Measurements from ENCODE around the gene AAMP. TPM values are rescaled to one million over a fixed set of nuclear protein-coding genes. Genes with fewer than 3 reads are reported as not detected.
"Not testable (repeated sequence)": the region's sequence is repeated elsewhere in the genome, so short reads cannot be mapped to it uniquely, and the experiment has no call there.

AAMP gene, protein sequence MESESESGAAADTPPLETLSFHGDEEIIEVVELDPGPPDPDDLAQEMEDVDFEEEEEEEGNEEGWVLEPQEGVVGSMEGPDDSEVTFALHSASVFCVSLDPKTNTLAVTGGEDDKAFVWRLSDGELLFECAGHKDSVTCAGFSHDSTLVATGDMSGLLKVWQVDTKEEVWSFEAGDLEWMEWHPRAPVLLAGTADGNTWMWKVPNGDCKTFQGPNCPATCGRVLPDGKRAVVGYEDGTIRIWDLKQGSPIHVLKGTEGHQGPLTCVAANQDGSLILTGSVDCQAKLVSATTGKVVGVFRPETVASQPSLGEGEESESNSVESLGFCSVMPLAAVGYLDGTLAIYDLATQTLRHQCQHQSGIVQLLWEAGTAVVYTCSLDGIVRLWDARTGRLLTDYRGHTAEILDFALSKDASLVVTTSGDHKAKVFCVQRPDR
- total RNA-seq, result 10 to 100 TPM; 44.3 to 53.9 (median 49.9) TPM
- polyA plus RNA-seq, result 56.6 TPM
- long read RNA-seq, donor 1, transcript AAMP-201 (11 exons, 1,886 nt), result major isoform, 128 of 161 reads
- long read RNA-seq, donor 1, transcript AAMP-204 (11 exons, 1,804 nt), result minor isoform, 13 of 161 reads
- long read RNA-seq, donor 1, partial matches to known transcripts, result 5 of 161 reads
- long read RNA-seq, donor 1, other reads (novel, unspliced or antisense), result 14 of 161 reads
- long read RNA-seq, donor 2, transcript AAMP-201 (11 exons, 1,886 nt), result major isoform, 65 of 85 reads
- long read RNA-seq, donor 2, transcript AAMP-204 (11 exons, 1,804 nt), result minor isoform, 8 of 85 reads
- long read RNA-seq, donor 2, partial matches to known transcripts, result 2 of 85 reads
- long read RNA-seq, donor 2, other reads (novel, unspliced or antisense), result 7 of 85 reads
- long read RNA-seq, donor 3, transcript AAMP-202 (10 exons, 1,761 nt), result minor isoform, 9 of 620 reads
- long read RNA-seq, donor 3, transcript AAMP-209 (10 exons, 1,833 nt), result minor isoform, 10 of 620 reads
- long read RNA-seq, donor 3, transcript AAMP-204 (11 exons, 1,804 nt), result minor isoform, 44 of 620 reads
- long read RNA-seq, donor 3, transcript AAMP-201 (11 exons, 1,886 nt), result major isoform, 491 of 620 reads
- long read RNA-seq, donor 3, partial matches to known transcripts, result 6 of 620 reads
- long read RNA-seq, donor 3, other reads (novel, unspliced or antisense), result 52 of 620 reads
- long read RNA-seq, donor 4, transcript AAMP-201 (11 exons, 1,886 nt), result major isoform, 79 of 95 reads
- long read RNA-seq, donor 4, partial matches to known transcripts, result 0 of 95 reads
- long read RNA-seq, donor 4, other reads (novel, unspliced or antisense), result 10 of 95 reads

DNA sequence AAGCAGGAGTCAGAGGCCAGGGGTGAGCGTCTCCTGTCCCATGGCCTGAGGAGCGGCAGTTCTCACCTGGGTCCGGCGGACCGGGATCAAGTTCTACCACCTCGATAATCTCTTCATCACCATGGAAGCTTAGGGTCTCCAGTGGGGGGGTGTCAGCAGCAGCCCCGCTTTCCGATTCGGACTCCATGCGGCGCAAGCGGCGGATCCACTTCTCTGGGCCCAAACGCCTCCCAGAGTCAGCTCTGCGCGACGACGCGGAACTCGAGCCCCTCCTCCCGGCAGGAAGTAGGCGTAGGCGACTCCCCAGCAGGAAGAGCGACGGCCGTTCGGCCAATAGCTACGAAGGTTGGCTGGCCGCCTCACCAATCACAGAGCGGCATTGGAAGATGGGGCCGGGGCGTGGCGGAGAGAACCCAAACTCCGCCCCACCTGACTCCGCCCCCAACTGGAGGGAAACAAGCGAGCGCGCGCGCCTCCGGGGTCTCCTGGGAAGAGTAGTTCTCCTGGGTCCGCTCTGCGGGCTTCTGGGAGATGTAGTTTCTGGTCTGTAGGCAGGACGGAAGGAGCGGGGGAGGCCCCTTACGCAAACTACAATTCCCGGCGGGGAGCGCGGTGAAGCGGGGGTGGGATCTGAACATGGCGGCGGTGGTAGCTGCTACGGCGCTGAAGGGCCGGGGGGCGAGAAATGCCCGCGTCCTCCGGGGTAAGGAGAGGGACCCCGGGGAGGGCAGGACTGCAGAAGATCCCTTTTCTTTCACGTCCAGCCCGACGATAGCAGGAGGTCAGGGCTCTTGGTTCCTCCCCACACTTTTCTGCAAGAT, at the start of gene AAMP, which contains the start of gene PNKD:
Gene AAMP (minus strand): TSS at position 238 of the 821 bp plus-strand sequence. CDS start 51 bp downstream, at position 187.
Gene PNKD (plus strand): TSS at position 620 of the 821 bp plus-strand sequence. CDS start 17 bp downstream, at position 637.
- ATAC-seq, result peak; percentile 92 to 95
- peaks cover 6% of the 10 kb centered on the region for H3K4me1 ChIP-seq (ENCODE audit: control insufficient read depth, insufficient read depth, low read length)
- WGBS, result under 1% methylated on average over 64 of the region's 64 CpGs

DNA sequence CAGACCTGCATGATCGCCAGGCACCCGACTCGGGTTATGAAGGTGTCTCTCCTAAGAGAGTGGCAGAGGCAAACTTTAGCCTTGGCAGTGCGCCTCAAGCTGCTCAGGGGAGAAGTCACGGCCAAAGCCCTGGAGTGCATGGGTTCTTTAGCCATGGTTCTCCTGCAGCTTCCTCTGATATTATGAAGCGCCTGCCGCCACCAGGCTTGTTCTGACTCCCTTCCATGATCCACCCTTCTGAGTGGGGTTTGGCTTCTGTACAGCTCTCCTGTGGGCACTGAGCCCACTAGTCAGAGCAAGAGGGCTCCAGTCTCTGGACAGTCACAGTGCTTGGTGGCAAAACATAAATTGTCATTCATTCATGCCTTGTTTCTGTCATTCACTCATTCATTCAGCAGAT, 48.3 kb upstream of the AAMP start:
- Histone ChIP-seq H3K4me3 (ENCODE audit: low read length) (no peak overlapping the region), H3K4me1 (ENCODE audit: control insufficient read depth, insufficient read depth, low read length) (peaks cover 2% of the 10 kb centered on the region), H3K9me3 (ENCODE audit: control insufficient read depth, low read length) (no peaks in the 10 kb centered on the region), H3K27ac (ENCODE audit: low read length) (no peak overlapping the region), H3K27me3 (ENCODE audit: control insufficient read depth, insufficient read depth) (no peaks in the 10 kb centered on the region)
- 78% methylated on average over 7 of the region's 7 CpGs for WGBS
- ATAC-seq (no peak), DNase-seq (peak in 1 of 3 donors; percentile 23)
- intact Hi-C loops (cut with DNase I), result no loop called here

More for the DNA sequence above, at the start of gene AAMP, which contains the start of gene PNKD:
- intact Hi-C loops (cut with DNase I), result no loop called here
- peak within 1 kb of the TSS; percentile 86 for H3K4me3 ChIP-seq (ENCODE audit: low read length)
- H3K27me3 ChIP-seq (ENCODE audit: control insufficient read depth, insufficient read depth), result no peaks in the 10 kb centered on the region
- H3K9me3 ChIP-seq (ENCODE audit: control insufficient read depth, low read length), result no peaks in the 10 kb centered on the region
- DNase-seq, result peak; percentile 100
- peak within 1 kb of the TSS; percentile 61 for H3K27ac ChIP-seq (ENCODE audit: low read length)

DNA sequence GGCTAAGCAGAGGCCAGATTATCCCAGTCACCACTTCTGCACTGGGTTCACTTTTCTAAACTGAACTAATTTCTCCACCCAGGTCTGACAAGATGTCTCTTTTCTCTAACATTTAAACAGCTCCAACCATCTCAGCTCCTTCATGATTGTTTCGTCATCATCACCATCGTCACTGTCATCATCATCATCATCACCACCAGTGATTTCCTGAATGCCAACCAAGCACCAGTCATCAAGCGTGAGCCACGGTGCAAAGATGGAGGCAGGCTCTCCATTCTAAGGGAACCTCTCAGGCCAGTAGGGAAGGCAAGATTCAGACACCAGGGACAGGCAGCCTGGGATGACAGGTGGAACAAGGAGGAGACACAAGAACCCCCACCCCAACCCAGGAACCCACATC, 47.9 kb upstream of the AAMP start:
- intact Hi-C loops (cut with DNase I), result no loop called here
- DNase-seq (peak in 1 of 3 donors; percentile 20), ATAC-seq (no peak)
- WGBS, result 85% methylated on average over 4 of the region's 4 CpGs
- no peak overlapping the region for H3K4me3 ChIP-seq (ENCODE audit: low read length)
- no peak overlapping the region for H3K27ac ChIP-seq (ENCODE audit: low read length)
- H3K27me3 ChIP-seq (ENCODE audit: control insufficient read depth, insufficient read depth), result no peaks in the 10 kb centered on the region
- no peaks in the 10 kb centered on the region for H3K9me3 ChIP-seq (ENCODE audit: control insufficient read depth, low read length)
- H3K4me1 ChIP-seq (ENCODE audit: control insufficient read depth, insufficient read depth, low read length), result peaks cover 2% of the 10 kb centered on the region

GRCh38 chr2:218317303-218317630, 47.3 kb upstream of the AAMP start:
- no peak for ATAC-seq

GRCh38 chr2:218315397-218315796, 45.5 kb upstream of the AAMP start:
- DNase-seq (peak in 1 of 3 donors; percentile 37), ATAC-seq (no peak)
- Histone ChIP-seq H3K27me3 (ENCODE audit: control insufficient read depth, insufficient read depth) (no peaks in the 10 kb centered on the region), H3K27ac (ENCODE audit: low read length) (no peak overlapping the region), H3K4me1 (ENCODE audit: control insufficient read depth, insufficient read depth, low read length) (peaks cover 5% of the 10 kb centered on the region), H3K4me3 (ENCODE audit: low read length) (no peak overlapping the region), H3K9me3 (ENCODE audit: control insufficient read depth, low read length) (no peaks in the 10 kb centered on the region)
- intact Hi-C loops (cut with DNase I), result no loop called here
- WGBS, result 83% methylated on average over 8 of the region's 8 CpGs

More at GRCh38 chr2:218317303-218317630, 47.3 kb upstream of the AAMP start:
- DNase-seq, result no peak
- intact Hi-C loops (cut with DNase I), result no loop called here
- 82% methylated on average over 1 of the region's 1 CpG for WGBS
- H3K4me3 ChIP-seq (ENCODE audit: low read length), result no peak overlapping the region
- H3K27ac ChIP-seq (ENCODE audit: low read length), result no peak overlapping the region
- no peaks in the 10 kb centered on the region for H3K4me1 ChIP-seq (ENCODE audit: control insufficient read depth, insufficient read depth, low read length)
- no peaks in the 10 kb centered on the region for H3K27me3 ChIP-seq (ENCODE audit: control insufficient read depth, insufficient read depth)
- no peaks in the 10 kb centered on the region for H3K9me3 ChIP-seq (ENCODE audit: control insufficient read depth, low read length)

- H3K4me1 ChIP-seq (ENCODE audit: control insufficient read depth, insufficient read depth, low read length); H3K9me3 ChIP-seq (ENCODE audit: control insufficient read depth, low read length); ATAC-seq; DNase-seq; H3K4me3 ChIP-seq (ENCODE audit: low read length); intact Hi-C loops (cut with DNase I); H3K27me3 ChIP-seq (ENCODE audit: control insufficient read depth, insufficient read depth); H3K27ac ChIP-seq (ENCODE audit: low read length): not testable (repeated sequence)
- 96% methylated on average over 4 of the region's 4 CpGs for WGBS
Observed at GRCh38 chr2:218314764-218315163, 44.8 kb upstream of the AAMP start.

GRCh38 chr2:218313356-218313755, 43.4 kb upstream of the AAMP start:
- H3K4me3 ChIP-seq (ENCODE audit: low read length), result no peak overlapping the region
- ATAC-seq (no peak), DNase-seq (no peak)
- intact Hi-C loops (cut with DNase I), result no loop called here
- H3K27ac ChIP-seq (ENCODE audit: low read length), result no peak overlapping the region
- 88% methylated on average over 1 of the region's 1 CpG for WGBS
- no peaks in the 10 kb centered on the region for H3K9me3 ChIP-seq (ENCODE audit: control insufficient read depth, low read length)
- H3K27me3 ChIP-seq (ENCODE audit: control insufficient read depth, insufficient read depth), result no peaks in the 10 kb centered on the region
- peaks cover 5% of the 10 kb centered on the region for H3K4me1 ChIP-seq (ENCODE audit: control insufficient read depth, insufficient read depth, low read length)

- no peaks in the 10 kb centered on the region for H3K9me3 ChIP-seq (ENCODE audit: control insufficient read depth, low read length)
Observed at GRCh38 chr2:218312267-218312756, 42.4 kb upstream of the AAMP start.

DNA sequence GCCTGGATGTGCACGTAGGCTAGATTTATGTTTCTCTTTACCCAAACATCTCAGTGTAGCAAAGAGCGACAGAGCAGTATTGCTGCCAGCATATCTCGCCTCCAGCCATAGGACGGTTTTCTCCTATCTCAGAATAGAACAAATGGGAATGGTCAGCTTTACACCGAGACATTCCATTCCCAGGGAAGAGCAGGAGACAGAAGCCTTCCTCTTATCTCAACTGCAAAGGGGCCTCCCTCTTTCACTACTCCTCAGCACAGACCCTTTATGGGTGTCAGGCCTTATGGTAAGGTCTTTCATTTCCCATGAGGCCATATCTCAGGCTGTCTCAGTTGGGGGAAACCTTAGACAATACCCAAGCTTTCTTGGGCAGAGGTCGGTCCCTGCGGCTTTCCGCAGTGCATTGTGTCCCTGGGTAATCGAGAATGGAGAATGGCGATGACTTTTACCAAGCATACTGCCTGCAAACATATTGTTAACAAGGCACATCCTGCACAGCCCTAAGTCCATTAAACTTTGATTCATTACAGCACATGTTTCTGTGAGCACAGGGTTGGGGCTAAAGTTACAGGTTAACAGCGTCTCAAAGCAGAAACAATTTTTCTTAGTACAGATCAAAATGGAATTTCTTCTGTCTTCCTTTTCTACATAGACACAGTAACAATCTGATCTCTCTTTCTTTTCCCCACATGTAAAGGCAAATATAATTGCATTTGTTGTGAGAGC, 41.8 kb upstream of the AAMP start:
- H3K4me3 ChIP-seq (ENCODE audit: low read length); intact Hi-C loops (cut with DNase I); H3K9me3 ChIP-seq (ENCODE audit: control insufficient read depth, low read length); ATAC-seq; H3K27me3 ChIP-seq (ENCODE audit: control insufficient read depth, insufficient read depth); H3K4me1 ChIP-seq (ENCODE audit: control insufficient read depth, insufficient read depth, low read length): not testable (repeated sequence)
- WGBS, result 49% methylated on average over 11 of the region's 11 CpGs
- DNase-seq, result peak in 1 of 3 donors; percentile 7
- peak overlapping the region; percentile 37 for H3K27ac ChIP-seq (ENCODE audit: low read length)

More at GRCh38 chr2:218312267-218312756, 42.4 kb upstream of the AAMP start:
- 67% methylated on average over 2 of the region's 2 CpGs for WGBS
- Histone ChIP-seq H3K4me1 (ENCODE audit: control insufficient read depth, insufficient read depth, low read length) (peaks cover 5% of the 10 kb centered on the region), H3K27me3 (ENCODE audit: control insufficient read depth, insufficient read depth) (no peaks in the 10 kb centered on the region), H3K4me3 (ENCODE audit: low read length) (no peak overlapping the region), H3K27ac (ENCODE audit: low read length) (no peak overlapping the region)
- intact Hi-C loops (cut with DNase I), result no loop called here
- ATAC-seq (peak in 1 of 2 donors; percentile 32), DNase-seq (no peak)
